Measurements from ENCODE around the gene SMAD3.

The SMAD3 gene

DNA sequence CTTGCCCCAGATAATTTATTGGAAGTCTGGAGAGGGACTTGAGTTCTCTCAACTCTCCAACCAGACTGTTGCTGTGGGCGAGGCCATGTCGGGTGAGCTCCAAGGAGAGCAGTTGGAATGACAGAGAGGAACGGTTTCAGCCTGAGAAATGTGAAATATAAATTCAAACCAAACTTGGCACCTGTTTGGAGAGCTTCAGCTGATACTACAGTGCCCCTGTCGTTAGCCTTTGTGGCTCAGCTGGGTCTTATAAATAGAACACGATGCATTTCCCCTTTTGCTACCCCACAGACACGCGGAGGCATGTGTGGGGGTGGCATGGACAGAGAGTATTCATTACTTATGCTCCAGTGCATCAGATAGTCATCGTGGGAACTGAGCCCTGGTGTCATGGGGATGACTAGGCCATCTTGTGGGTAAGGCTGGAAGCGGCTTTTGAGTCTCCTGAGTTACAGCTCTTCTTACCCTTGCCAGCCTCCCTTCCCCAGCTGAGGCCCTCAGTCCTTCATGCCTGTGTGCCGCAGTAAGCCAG is 15.6 kb downstream of the SMAD3 start:
- peak; percentile 68 for DNase-seq (ENCODE audit: low read depth)

- no peak for DNase-seq (ENCODE audit: low read depth)
Observed at GRCh38 chr15:67082007-67082536, 16.7 kb downstream of the SMAD3 start.

GRCh38 chr15:67083135-67083762 is 17.8 kb downstream of the SMAD3 start:
- no peak for DNase-seq (ENCODE audit: low read depth)

DNA sequence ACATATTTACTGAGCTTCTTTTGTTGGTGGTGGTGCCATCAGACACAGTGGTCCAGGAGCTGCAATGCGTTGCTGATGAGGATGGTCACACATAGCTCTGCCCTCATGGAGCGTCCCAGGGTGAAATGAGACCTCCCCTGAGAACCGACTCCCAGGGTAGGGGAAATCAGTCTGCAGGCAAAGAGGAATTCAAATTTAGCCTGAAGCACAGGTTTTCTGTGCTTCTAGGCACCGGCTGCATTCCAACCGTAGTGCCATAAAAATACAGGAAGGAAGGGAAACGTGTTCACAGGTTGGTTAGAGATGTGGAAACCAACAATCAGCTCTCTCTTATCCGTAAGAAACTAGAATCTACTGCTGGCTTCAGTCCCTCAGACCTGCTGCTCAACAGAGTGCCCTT is 19.2 kb downstream of the SMAD3 start:
- DNase-seq (ENCODE audit: low read depth), result no peak

- DNase-seq (ENCODE audit: low read depth), result no peak
Observed at GRCh38 chr15:67085237-67085817, 19.9 kb downstream of the SMAD3 start.

DNA sequence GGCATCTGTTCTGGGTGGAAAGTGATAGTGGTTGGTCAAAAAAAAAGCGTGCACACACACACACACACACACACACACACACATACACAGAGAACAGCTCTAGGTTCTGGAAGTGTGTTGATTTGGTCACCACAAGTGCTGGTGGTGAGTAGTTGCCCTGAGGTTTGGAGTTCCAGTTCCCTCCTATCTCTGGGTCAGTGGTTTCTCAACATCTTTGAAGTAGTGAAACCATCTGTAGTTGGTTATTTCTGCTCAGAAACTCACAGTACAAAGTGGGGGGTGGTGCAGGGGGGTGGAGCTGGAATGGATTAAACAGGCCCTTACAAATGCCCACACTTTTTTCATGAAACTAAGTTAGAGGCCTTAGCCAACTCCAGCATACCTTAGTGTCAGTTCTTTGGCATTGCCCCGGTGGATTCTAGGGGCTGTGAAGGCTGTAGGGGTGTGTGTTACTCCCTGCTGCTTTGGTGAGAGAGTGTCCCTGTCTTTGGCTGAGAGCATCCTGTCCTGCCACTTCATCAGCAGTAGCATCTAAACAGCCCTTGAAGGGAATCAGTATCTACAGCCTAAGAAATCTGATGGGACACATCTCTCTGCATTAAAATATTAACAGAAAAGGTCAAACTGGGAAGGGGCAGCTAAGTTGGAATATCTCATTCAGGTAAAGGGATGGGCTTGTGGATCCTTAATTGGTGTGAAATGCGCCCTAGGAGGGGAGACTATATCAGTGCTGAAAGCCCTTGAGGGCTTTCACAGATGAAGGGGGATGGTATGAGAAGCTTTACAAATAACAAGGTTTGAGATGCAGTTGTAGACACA is 20.6 kb downstream of the SMAD3 start:
- DNase-seq (ENCODE audit: low read depth), result no peak

GRCh38 chr15:67086637-67086914 is 21.2 kb downstream of the SMAD3 start:
- no peak for DNase-seq (ENCODE audit: low read depth)

DNA sequence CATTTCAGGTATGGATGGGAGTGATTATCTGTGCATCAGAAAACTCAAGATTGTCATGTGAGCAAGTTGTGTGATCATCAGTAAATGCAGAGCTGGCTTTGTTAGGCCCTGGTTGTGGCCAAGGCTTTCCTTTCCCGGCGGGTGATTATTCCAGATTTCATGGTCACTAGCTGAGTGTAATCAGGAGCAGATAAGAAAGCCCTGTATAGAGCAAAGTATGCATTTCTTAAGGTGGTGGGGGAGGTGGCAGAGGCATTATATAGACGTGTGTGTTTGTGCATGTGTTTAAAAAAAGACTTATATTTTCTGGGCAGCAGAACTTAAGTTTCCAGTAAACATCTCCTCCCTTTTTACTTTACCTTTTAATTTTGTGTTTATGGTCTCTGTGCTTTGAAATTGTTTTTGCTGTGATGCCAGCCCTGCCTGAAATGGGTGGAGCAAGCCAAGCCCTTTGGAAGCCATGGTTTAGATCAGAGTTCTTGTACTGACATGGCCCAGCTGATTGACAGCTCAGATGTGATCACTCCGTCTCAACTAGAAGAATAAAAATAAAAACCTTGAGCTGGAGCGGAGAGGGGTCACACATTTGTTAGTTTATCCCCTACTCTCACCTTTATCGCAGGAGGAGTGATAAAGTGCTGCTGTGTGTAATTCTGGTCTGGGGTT is 22.2 kb downstream of the SMAD3 start:
- DNase-seq (ENCODE audit: low read depth), result no peak

DNA sequence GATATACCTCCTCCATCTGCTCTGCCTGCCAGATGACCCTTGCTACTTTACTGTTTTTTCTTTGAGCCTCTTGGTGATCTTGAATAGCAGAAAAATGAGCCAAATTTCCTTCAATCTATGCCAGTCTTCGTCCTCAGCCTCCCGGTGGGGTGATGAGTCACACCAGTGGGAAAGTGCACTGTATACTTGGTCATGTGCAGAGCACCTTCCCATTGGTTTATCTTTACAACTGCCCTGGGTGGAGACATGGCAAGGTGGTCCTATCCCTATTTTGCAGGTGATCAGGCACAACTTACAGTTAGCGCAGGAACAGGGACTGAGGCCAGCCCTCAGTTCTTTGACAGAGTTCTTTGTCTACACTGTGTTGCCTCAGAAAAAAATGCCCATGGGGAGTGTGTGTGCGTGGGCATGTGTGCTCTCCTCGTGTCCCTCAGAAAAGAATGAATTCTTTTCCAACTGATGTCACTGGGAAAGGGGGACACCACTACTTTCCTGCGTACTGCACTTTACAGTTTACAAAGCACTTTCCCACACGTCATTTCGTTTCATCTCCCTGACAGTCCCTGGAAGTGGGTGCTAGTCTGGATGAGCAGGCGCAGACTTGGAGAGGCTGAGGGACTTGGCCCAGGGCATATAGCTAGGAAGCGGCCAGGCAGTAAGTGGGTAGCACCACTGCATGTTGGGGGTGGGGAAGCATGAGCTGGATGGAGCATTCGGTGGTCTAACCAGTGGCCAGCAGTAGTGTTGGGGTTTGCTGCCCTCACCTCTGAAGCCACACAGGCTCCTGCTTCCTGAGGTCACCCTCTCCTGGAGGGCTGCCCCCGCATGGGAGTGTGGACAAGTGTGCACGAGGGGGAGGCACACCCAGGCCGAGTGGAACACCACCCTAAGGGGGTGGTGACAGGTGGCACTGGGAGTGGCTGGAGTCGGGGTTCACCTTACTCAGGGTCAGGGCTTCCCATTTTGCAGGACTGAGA is 24.1 kb downstream of the SMAD3 start:
- DNase-seq (ENCODE audit: low read depth), result no peak

GRCh38 chr15:67090297-67091070 is 25.1 kb downstream of the SMAD3 start:
- DNase-seq (ENCODE audit: low read depth), result no peak

DNA sequence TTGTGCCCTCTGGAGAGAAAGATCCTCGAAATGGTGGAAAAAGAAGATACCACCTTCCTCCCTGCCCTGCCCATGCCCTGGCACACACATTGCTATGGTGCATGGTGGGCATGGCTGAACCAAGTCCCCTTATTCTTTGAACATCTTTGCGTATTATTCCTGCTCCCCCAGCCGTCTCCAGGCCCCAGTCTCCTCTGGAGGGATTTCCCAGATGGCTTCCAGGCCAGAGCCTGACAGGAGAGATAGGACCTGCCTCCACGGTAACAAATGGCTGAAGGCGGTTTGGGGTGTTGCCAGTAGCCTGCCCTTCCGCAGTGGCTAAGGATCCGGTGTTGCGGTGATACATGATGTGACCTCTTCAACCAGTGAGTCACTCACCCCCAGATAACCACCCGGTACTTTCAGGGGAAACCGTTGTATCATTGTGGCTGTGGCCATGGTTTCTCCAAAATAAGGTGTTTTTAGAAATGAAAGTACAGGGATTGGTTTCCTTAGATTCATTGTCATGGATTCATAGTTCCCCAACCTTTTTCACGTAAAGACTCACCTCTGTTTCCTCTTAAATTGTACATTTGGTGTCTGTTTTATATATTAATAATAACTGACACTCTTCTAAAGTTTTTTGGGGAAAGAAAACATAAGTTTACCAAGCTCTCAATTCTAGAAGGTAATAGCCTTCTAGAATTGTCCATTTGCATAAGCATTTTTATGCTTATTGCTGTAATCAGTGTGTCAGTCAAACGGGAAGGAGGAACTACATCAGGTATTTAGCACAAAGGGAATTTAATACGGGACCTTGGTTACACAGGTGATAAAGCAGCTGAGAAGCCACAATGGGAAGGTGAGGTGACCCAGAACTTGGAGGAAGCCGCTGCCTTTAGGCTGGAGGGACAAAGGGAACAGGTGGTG is 25.9 kb downstream of the SMAD3 start:
- peak; percentile 88 for DNase-seq (ENCODE audit: low read depth)

GRCh38 chr15:67091980-67092677 is 26.7 kb downstream of the SMAD3 start:
- no peak for DNase-seq (ENCODE audit: low read depth)

DNA sequence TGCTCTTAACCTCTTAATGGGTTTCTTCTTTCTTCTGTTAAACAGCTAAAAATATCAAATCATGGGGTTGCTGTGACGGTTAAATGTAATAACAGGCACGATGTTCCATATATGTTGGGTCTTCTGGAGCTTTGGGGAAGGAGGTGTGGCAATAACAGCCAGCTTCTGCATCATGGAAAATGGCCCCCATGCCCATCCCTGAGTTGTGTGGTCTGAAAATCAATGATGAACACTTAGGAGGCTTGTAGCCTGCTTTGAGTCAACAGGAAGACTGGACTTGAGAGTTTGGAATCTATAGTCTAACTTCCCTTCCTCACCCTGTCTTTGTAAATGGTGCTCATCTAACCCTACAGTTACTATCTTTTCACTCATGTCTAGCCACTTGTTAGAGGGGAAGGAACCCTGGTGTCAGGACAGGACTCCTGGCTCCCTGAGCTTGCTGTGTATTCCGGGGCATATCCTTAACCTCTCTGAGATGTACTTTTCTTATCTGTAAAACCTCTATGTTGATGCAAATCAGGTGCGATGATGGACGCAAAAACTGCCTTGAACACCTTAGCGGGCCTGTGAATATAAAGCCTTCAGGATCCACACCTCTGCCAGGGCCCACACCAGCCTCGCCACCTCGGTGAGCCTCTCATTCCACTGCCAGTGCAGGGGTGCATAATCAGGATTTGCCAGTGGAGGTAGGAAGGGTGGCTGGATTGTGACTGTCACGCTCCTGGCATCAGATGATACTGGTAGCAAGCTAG is 27.5 kb downstream of the SMAD3 start:
- DNase-seq (ENCODE audit: low read depth), result no peak

GRCh38 chr15:67093504-67093862 is 28.1 kb downstream of the SMAD3 start:
- DNase-seq (ENCODE audit: low read depth), result no peak

DNA sequence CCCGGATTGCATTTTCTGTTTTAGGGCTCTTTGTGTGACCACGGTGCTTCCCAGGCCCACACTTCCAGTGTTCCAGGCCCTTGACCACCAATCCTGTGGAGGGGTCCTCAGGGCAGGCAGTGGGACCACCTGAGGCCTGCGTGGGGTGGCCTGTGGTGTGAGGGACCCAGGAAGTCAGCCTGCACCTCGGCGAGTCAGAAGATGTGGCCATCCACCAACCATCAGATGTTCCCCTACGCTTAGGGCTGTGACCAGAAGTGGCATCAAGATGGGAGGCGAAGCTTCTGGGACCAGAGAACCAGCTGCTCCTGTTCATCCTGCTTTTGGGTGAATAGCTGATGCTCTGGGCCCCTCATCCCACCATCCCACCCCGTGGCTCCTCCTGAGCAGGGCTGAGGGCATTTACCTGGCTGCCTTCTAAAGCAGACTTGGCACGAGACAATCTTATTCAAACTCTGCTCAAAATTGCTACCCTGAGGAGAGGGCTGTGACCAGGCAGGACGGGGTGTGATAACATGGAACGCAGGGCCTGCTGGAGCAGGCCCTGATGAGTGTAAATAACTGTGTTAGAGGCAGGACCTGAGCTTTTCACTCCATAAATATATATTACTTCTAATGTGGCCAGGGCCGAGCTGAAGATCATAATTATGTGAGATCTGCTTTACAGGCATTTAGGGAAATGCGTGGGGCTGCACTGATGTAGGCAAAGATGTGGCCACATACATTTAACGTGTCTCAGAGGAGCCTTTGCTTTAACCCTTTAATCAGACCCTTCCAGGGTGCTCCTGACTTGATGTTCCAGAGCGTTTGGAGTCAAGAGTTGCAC is 28.8 kb downstream of the SMAD3 start:
- no peak for DNase-seq (ENCODE audit: low read depth)

GRCh38 chr15:67095912-67096311 is 30.5 kb downstream of the SMAD3 start:
- DNase-seq (ENCODE audit: low read depth), result no peak
